Sigmoid colon (tissue), 7 donors: ENCODE results near the gene OTOA. TPM values are rescaled to one million over a fixed set of nuclear protein-coding genes. Genes with fewer than 3 reads are reported as not detected.

ENCODE experiments used
- DNase-seq: peaks from one replicate; pipeline ENCODE4 v3.0.0-alpha.2; 2019
- H3K27ac ChIP-seq, 4 donors: fragments of 200-600 bp; sonication (generic); one replicate each; pipeline ENCODE4 v1.5.1; 2016 to 2019; ENCODE audit warnings: mild to moderate bottlenecking in 1 of 4
- H3K27me3 ChIP-seq, 3 donors: fragments of 200-600 bp; sonication (generic); one replicate each; pipeline ENCODE4 v1.5.1; 2019; ENCODE audit warnings: mild to moderate bottlenecking in 1 of 3
- H3K36me3 ChIP-seq, 4 donors: fragments of 200-600 bp; sonication (generic); one replicate each; pipeline ENCODE4 v1.5.1; 2016 to 2019
- H3K4me1 ChIP-seq, 4 donors: fragments of 200-600 bp; sonication (generic); one replicate each; pipeline ENCODE4 v1.5.1; 2017 to 2019
- H3K4me3 ChIP-seq, 4 donors: fragments of 200-600 bp; sonication (generic); one replicate each; pipeline ENCODE4 v1.5.1; 2017 to 2019; ENCODE audit warnings: mild to moderate bottlenecking in 2 of 4, moderate library complexity in 1 of 4
- H3K9me3 ChIP-seq, 4 donors: fragments of 200-600 bp in 3 of 4; sonication (generic) in 3 of 4; one replicate each; pipeline versions ENCODE4 v1.5.1 to v1.6.1; 2013 to 2019
- CTCF ChIP-seq, 4 experiments: fragments of 450-650 bp in 3 of 4; fragments of 200-600 bp in 1 of 4; IDR thresholded peaks; one replicate each; pipeline ENCODE4 v1.5.1; 2016 to 2019; ENCODE audit warnings: antibody characterized with exemption in 4 of 4, mild to moderate bottlenecking in 3 of 4, moderate library complexity in 2 of 4
- EP300 ChIP-seq, 4 donors: sonication (generic); formaldehyde crosslinking; IDR thresholded peaks; one replicate each; pipeline ENCODE4 v1.6.1; 2017; ENCODE audit warnings: antibody characterized with exemption in 4 of 4
- POLR2A ChIP-seq, 2 donors: fragments of 450-650 bp; IDR thresholded peaks; one replicate each; pipeline ENCODE4 v1.6.1; 2016; ENCODE audit warnings: antibody characterized with exemption in 2 of 2, mild to moderate bottlenecking in 2 of 2, moderate library complexity in 2 of 2
- POLR2AphosphoS5 ChIP-seq, 4 donors: sonication (generic); formaldehyde crosslinking; IDR thresholded peaks; one replicate each; pipeline ENCODE4 v1.6.1; 2017; ENCODE audit warnings: antibody characterized with exemption in 4 of 4
- WGBS, 2 donors: extraction: QIAGEN DNeasy Blood & Tissue Kit; methylation state at CpG; one replicate each; pipeline ENCODE4 v1.1.7; 2013; 5-methylcytosine and 5-hydroxymethylcytosine counted together
- intact Hi-C: fragments of 100-400 bp; cut with DNase I; formaldehyde crosslinking; loops from one replicate; pipeline ENCODE4 v1.15.1; 2023
- polyA plus RNA-seq, 3 donors: library from polyadenylated mRNA; stranded (reverse); fragments of 200-250 nt; gene quantifications; one replicate each; pipeline ENCODE4 v1.2.3, GENCODE V29; 2013
- total RNA-seq, 4 donors: library from RNA; depleted of rRNA; stranded (reverse); fragments of >200 nt; gene quantifications; one replicate each; pipeline ENCODE4 v1.1.0, GENCODE V29; 2016
- donor health status: healthy with polysubstance abuse.
- donor health status: Bipolar disorder and iron deficiency.
- donor health status: healthy.

The OTOA gene
- total and polyA plus RNA-seq, 7 donors = 0.14 to 0.83 (median 0.46) TPM; not detected in 2

GRCh38 chr16:21650521-21650920, 13.2 kb upstream of the OTOA start:
- Histone ChIP-seq H3K9me3 (no peaks in the 10 kb centered on the region), H3K36me3 (peaks cover 0 to 8% (median 2%) of the 10 kb centered on the region in 4 donors), H3K4me1 (peaks cover 0 to 15% (median 8%) of the 10 kb centered on the region in 4 donors), H3K4me3 (peak overlapping the region in 1 of 4 donors; percentile 5), H3K27me3 (no peaks in the 10 kb centered on the region), H3K27ac (no peak overlapping the region)
- DNase-seq = no peak
- TF ChIP-seq POLR2A (IDR thresholded peaks at IDR 0.05) (no peak), EP300 (IDR thresholded peaks at IDR 0.05) (no peak), POLR2AphosphoS5 (IDR thresholded peaks at IDR 0.05) (no peak), CTCF (IDR thresholded peaks at IDR 0.05) (no peak)
- 88 to 96% methylated on average over 1 of the region's 1 CpG for WGBS, 2 donors
- intact Hi-C loops = no loop called here

GRCh38 chr16:21651515-21651914, 12.3 kb upstream of the OTOA start:
- no peaks in the 10 kb centered on the region for H3K27me3 ChIP-seq
- no peaks in the 10 kb centered on the region for H3K9me3 ChIP-seq
- peaks cover 0 to 10% (median 3%) of the 10 kb centered on the region in 4 donors for H3K36me3 ChIP-seq
- no peak overlapping the region for H3K4me3 ChIP-seq
- H3K27ac ChIP-seq = peak overlapping the region in 1 of 4 donors; percentile 23
- intact Hi-C loops = no loop called here
- TF ChIP-seq POLR2A (IDR thresholded peaks at IDR 0.05) (no peak), POLR2AphosphoS5 (IDR thresholded peaks at IDR 0.05) (no peak), EP300 (IDR thresholded peaks at IDR 0.05) (no peak), CTCF (IDR thresholded peaks at IDR 0.05) (no peak)
- peaks cover 0 to 6% (median under 1%) of the 10 kb centered on the region in 4 donors for H3K4me1 ChIP-seq
- DNase-seq = no peak
- 92 to 94% methylated on average over 3 of the region's 3 CpGs for WGBS, 2 donors

GRCh38 chr16:21652453-21652852, 11.3 kb upstream of the OTOA start, which contains the start of gene IGSF6:
TSS of gene IGSF6 (minus strand) at chr16:21652608. CDS start at chr16:21652598, 10 bp downstream.
- Histone ChIP-seq H3K4me1 (peaks cover 0 to 5% (median 2%) of the 10 kb centered on the region in 4 donors), H3K9me3 (no peaks in the 10 kb centered on the region), H3K4me3 (no peak within 1 kb of the TSS), H3K27me3 (no peaks in the 10 kb centered on the region), H3K27ac (no peak within 1 kb of the TSS), H3K36me3 (peaks cover 0 to 10% (median 2%) of the 10 kb centered on the region in 4 donors)
- TF ChIP-seq POLR2AphosphoS5 (IDR thresholded peaks at IDR 0.05) = no peak
- no peak for TF ChIP-seq POLR2A (IDR thresholded peaks at IDR 0.05)
- intact Hi-C loops = no loop called here
- 91 to 96% methylated on average over 6 of the region's 6 CpGs for WGBS, 2 donors
- no peak for DNase-seq

- no peak for TF ChIP-seq POLR2AphosphoS5 (IDR thresholded peaks at IDR 0.05)
- TF ChIP-seq CTCF (IDR thresholded peaks at IDR 0.05) = no peak
- TF ChIP-seq POLR2A (IDR thresholded peaks at IDR 0.05) = no peak
- TF ChIP-seq EP300 (IDR thresholded peaks at IDR 0.05) = no peak
- Histone ChIP-seq H3K27ac (no peak overlapping the region), H3K4me3 (no peak overlapping the region), H3K27me3 (no peaks in the 10 kb centered on the region), H3K4me1 (peaks cover 0 to 8% (median 3%) of the 10 kb centered on the region in 4 donors), H3K36me3 (peaks cover 0 to 10% (median 2%) of the 10 kb centered on the region in 4 donors), H3K9me3 (no peaks in the 10 kb centered on the region)
- 87 to 89% methylated on average over 5 of the region's 5 CpGs for WGBS, 2 donors
- DNase-seq = no peak
- intact Hi-C loops = no loop called here
Measured at GRCh38 chr16:21653571-21653970, 10.2 kb upstream of the OTOA start.

DNA sequence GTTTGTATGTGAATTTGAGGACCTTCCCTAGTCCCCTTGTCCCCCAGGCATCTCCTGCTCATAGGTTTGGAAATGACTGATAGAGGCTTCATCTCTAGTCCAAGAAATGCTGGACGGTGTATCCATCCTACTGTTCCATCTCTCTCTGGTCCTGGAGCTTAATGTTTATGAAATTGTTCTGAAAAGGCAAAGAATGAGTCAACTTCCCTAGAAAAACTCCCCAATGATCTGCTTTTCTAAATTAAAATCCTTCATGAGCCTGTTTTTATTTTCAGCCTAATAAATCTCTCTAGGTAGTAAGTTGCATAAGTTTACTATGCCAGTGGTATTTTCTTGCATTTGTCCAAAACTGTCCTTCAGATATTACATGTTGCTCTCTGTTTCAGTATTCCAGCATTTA, 9.3 kb upstream of the OTOA start:
- TF ChIP-seq EP300 (IDR thresholded peaks at IDR 0.05) (no peak), POLR2AphosphoS5 (IDR thresholded peaks at IDR 0.05) (no peak), CTCF (IDR thresholded peaks at IDR 0.05) (no peak), POLR2A (IDR thresholded peaks at IDR 0.05) (no peak)
- H3K9me3 ChIP-seq = no peaks in the 10 kb centered on the region
- intact Hi-C loops = no loop called here
- no peak overlapping the region for H3K4me3 ChIP-seq
- H3K27ac ChIP-seq = no peak overlapping the region
- no peak for DNase-seq
- H3K36me3 ChIP-seq = peaks cover 0 to 10% (median 2%) of the 10 kb centered on the region in 4 donors
- H3K27me3 ChIP-seq = no peaks in the 10 kb centered on the region
- H3K4me1 ChIP-seq = peaks cover 0 to 8% (median 3%) of the 10 kb centered on the region in 4 donors
- WGBS, 2 donors = 89 to 94% methylated on average over 1 of the region's 1 CpG
